ENCODE data around the gene DDX17. TPM values are rescaled to one million over a fixed set of nuclear protein-coding genes. Genes with fewer than 3 reads are reported as not detected.

Gene DDX17
- total and polyA plus RNA-seq, 2 of the 8 experiments (the other 6 are each of a cell fraction or from before 2014, with no cell fraction given): 437 to 441 TPM

GRCh38 chr22:38474003-38474607 is 32.0 kb downstream of the DDX17 start (continued):
- TF ChIP-seq USF2 (IDR thresholded peaks at IDR 0.05; ENCODE audit: low read length) (no peak), SP2 (IDR thresholded peaks at IDR 0.05; ENCODE audit: low read length) (no peak), BRCA1 (IDR thresholded peaks at IDR 0.05; ENCODE audit: low read depth, low read length) (no peak)
